HepG2 (cell line): Measurements from ENCODE around the gene ADAM19. TPM values are rescaled to one million over a fixed set of nuclear protein-coding genes. Genes with fewer than 3 reads are reported as not detected.

Experiments
- ATAC-seq: fragments of 200-7000 bp; cut with Tn5 transposase; 3 replicates; pipeline ENCODE4 v1.9.1; 2020; ENCODE audit warnings: mild to moderate bottlenecking, moderate library complexity
- BruUV-seq: library from RNA; stranded (reverse); fragments of 400-500 nt; replicated peaks from 2 replicates; lab custom pipeline; 2021; lab: Mats Ljungman, UMichigan
- CTCF ChIA-PET: fragments of 300-600 bp; formaldehyde crosslinking; extraction: SDS; loops from one replicate; lab custom pipeline; 2021; ENCODE audit warnings: low total read pairs, inconsistent platforms, low intra/inter-chr PET ratio; lab: Yijun Ruan, JAX
- POLR2A ChIA-PET: fragments of 350-600 bp; sonication (Branson Sonifier 250); formaldehyde crosslinking; loops from one replicate; lab custom pipeline; 2020; ENCODE audit warnings: antibody characterized with exemption, inconsistent platforms; lab: Yijun Ruan, JAX
- DNase-seq: peaks from one replicate; pipeline ENCODE4 v3.0.0-alpha.2; 2015; ENCODE audit warnings: low spot score
- FAIRE-seq: peaks from 3 replicates; lab custom pipeline; 2011; peaks lifted over from hg19 to GRCh38; lab: Jason Lieb, UNC
- H2AFZ ChIP-seq: one replicate; pipeline ENCODE4 v1.6.1; 2011; ENCODE audit warnings: low read length, inconsistent platforms
- H3K27ac ChIP-seq: fragments of 300-600 bp; 3 replicates; pipeline ENCODE4 v1.8.0; 2011; ENCODE audit warnings: mixed run types, mild to moderate bottlenecking, mixed read lengths, low read length, inconsistent platforms; ENCODE audit not compliant: insufficient read depth; ENCODE audit errors: extremely low read length
- H3K27me3 ChIP-seq, 2 experiments: fragments of 200-600 bp in 1 of 2; 2 replicates in 1 of 2; 3 replicates in 1 of 2; pipeline versions ENCODE4 v1.6.0 to v1.8.0; 2011; ENCODE audit warnings: low read length in 2 of 2, mild to moderate bottlenecking in 2 of 2, moderate library complexity in 2 of 2, inconsistent platforms in 1 of 2; ENCODE audit not compliant: insufficient read depth in 2 of 2, control insufficient read depth in 1 of 2
- H3K36me3 ChIP-seq, 2 experiments: fragments of 200-600 bp in 1 of 2; replicated peaks in 1 of 2; 2 replicates in 1 of 2; 3 replicates in 1 of 2; pipeline versions ENCODE4 v1.5.1 to v1.8.0; 2011; ENCODE audit warnings: low read length in 2 of 2, inconsistent platforms in 1 of 2; ENCODE audit not compliant: insufficient read depth in 2 of 2, control insufficient read depth in 1 of 2
- H3K4me1 ChIP-seq: 2 replicates; pipeline ENCODE4 v1.5.1; 2012; ENCODE audit warnings: low read length, inconsistent platforms; ENCODE audit not compliant: insufficient read depth
- H3K4me2 ChIP-seq: 2 replicates; pipeline ENCODE4 v1.6.0; 2011; ENCODE audit warnings: low read depth, low read length, inconsistent platforms
- H3K4me3 ChIP-seq, 3 experiments: fragments of 200-600 bp in 1 of 3; sonication (generic), shearing (Covaris generic) in 1 of 3; replicated peaks in 1 of 3; 2 replicates each; pipeline ENCODE4 v1.5.1; 2011 to 2016; ENCODE audit warnings: low read length in 3 of 3, inconsistent platforms in 2 of 3, low read depth in 2 of 3, mild to moderate bottlenecking in 2 of 3, control low read depth in 1 of 3, mixed read lengths in 1 of 3; ENCODE audit not compliant: insufficient read depth in 1 of 3
- H3K79me2 ChIP-seq: one replicate; pipeline ENCODE4 v1.6.1; 2011; ENCODE audit warnings: low read length, inconsistent platforms; ENCODE audit not compliant: insufficient read depth
- H3K9ac ChIP-seq: 2 replicates; pipeline ENCODE4 v1.6.0; 2011; ENCODE audit warnings: mild to moderate bottlenecking, low read depth, low read length, inconsistent platforms; ENCODE audit not compliant: insufficient read depth
- H3K9me3 ChIP-seq: 2 replicates; pipeline ENCODE4 v1.5.1; 2012; ENCODE audit warnings: mild to moderate bottlenecking, low read length
- H4K20me1 ChIP-seq: 2 replicates; pipeline ENCODE4 v1.6.0; 2011; ENCODE audit warnings: inconsistent platforms, mild to moderate bottlenecking, low read length, moderate library complexity; ENCODE audit not compliant: insufficient read depth
- ARID3A ChIP-seq: IDR thresholded peaks from 2 replicates; pipeline ENCODE4 v1.6.1; 2012; ENCODE audit warnings: low read depth, low read length, improper control_type of control experiment
- CBFB ChIP-seq: sonication (generic); formaldehyde crosslinking; IDR thresholded peaks from 2 replicates; pipeline ENCODE4 v1.4.0; 2020; ENCODE audit warnings: missing genetic modification reagents
- CC2D1A ChIP-seq: sonication (generic); formaldehyde crosslinking; IDR thresholded peaks from 2 replicates; pipeline ENCODE4 v1.8.1; 2023; ENCODE audit warnings: mild to moderate bottlenecking, missing genetic modification reagents
- HIVEP1 ChIP-seq: sonication (generic); formaldehyde crosslinking; IDR thresholded peaks from 2 replicates; pipeline ENCODE4 v1.4.0; 2020; ENCODE audit warnings: mild to moderate bottlenecking, missing genetic modification reagents
- RNF2 ChIP-seq: fragments of 450-650 bp; conservative IDR thresholded peaks from 2 replicates; pipeline ENCODE4 v1.6.1; 2016; ENCODE audit warnings: low read depth
- TAF1 ChIP-seq: sonication (generic); formaldehyde crosslinking; IDR thresholded peaks from 2 replicates; pipeline ENCODE4 v1.4.0; 2020; ENCODE audit warnings: missing genetic modification reagents
- ZNF337 ChIP-seq: sonication (generic); formaldehyde crosslinking; IDR thresholded peaks from 2 replicates; pipeline ENCODE4 v1.5.1; 2020; ENCODE audit warnings: missing genetic modification reagents, low read depth, mild to moderate bottlenecking, borderline replicate concordance
- ZNF354B ChIP-seq: sonication (generic); formaldehyde crosslinking; IDR thresholded peaks from 2 replicates; pipeline ENCODE4 v1.8.0; 2022; ENCODE audit warnings: mild to moderate bottlenecking, missing genetic modification reagents
- ZNF430 ChIP-seq: sonication (generic); formaldehyde crosslinking; IDR thresholded peaks from 2 replicates; pipeline ENCODE4 v1.9.0; 2021; ENCODE audit warnings: mild to moderate bottlenecking, missing genetic modification reagents
- ZSCAN30 ChIP-seq: sonication (generic); formaldehyde crosslinking; IDR thresholded peaks from 2 replicates; pipeline ENCODE4 v1.5.0; 2020; ENCODE audit warnings: mild to moderate bottlenecking, missing genetic modification reagents
- WGBS: methylation state at CpG from one replicate; pipeline ENCODE4 v1.1.6; 2017; ENCODE audit warnings: low lambda C conversion rate; 5-methylcytosine and 5-hydroxymethylcytosine counted together
- in situ Hi-C: cut with HindIII; loops from 2 replicates; pipeline ENCODE4 v1.10.0; 2017; ENCODE audit warnings: low pct_unique_long_range_greater_than_20kb; ENCODE audit not compliant: extremely low pct_ligation_motif_present
- intact Hi-C: fragments of 100-400 bp; cut with micrococcal nuclease; formaldehyde crosslinking; loops from one replicate; pipeline ENCODE4 v1.10.0; 2022; ENCODE audit not compliant: unreplicated experiment
- polyA plus RNA-seq, 8 experiments: library from polyadenylated mRNA; depleted of rRNA in 3 of 8; stranded (reverse) in 7 of 8; unstranded in 1 of 8; fragments of >200 nt; fragmentation: Illumina TruSeq in 4 of 8; extraction: Trizol in 4 of 8; gene quantifications; 2 replicates each; pipeline versions ENCODE4 v1.2.1 to v1.2.3, GENCODE V29; 2011 to 2016; ENCODE audit warnings: low read depth in 4 of 8, missing spikeins in 1 of 8, mixed read lengths in 1 of 8; ENCODE audit not compliant: insufficient read depth in 1 of 8
- total RNA-seq, 5 experiments: library from RNA; depleted of rRNA; stranded (reverse); fragments of >200 nt; fragmentation: Illumina TruSeq; extraction: Trizol; gene quantifications; 2 replicates each; pipeline ENCODE4 v1.2.3, GENCODE V29; 2016; ENCODE audit warnings: low read depth in 1 of 5
- TF ChIP-seq, protein P1 (sequence below): sonication (generic); formaldehyde crosslinking; IDR thresholded peaks from 2 replicates; pipeline ENCODE4 v1.4.0; 2020; ENCODE audit warnings: mild to moderate bottlenecking, missing genetic modification reagents

The ADAM19 gene
- total and polyA plus RNA-seq, 2 of the 13 experiments (the other 11 are each of a cell fraction or from before 2014, with no cell fraction given) = 0.38 to 0.74 TPM

- H3K36me3 ChIP-seq = no peaks in the 10 kb centered on the region
- WGBS = 34% methylated on average over 5 of the region's 5 CpGs
- CTCF ChIA-PET = no interaction called here
- peaks cover 11% of the 10 kb centered on the region; the same call in 1 of the 2 replicates for H3K4me1 ChIP-seq
- in situ Hi-C loops = no loop called here
- no peak for TF ChIP-seq ZNF337 (CRISPR knock-in tag)
- TF ChIP-seq ZNF354B (CRISPR knock-in tag) = no peak
- TF ChIP-seq RNF2 = no peak
- TF ChIP-seq CC2D1A = no peak
- no peak for TF ChIP-seq CBFB (CRISPR knock-in tag)
- TF ChIP-seq HIVEP1 (CRISPR knock-in tag) = no peak
- TF ChIP-seq, protein P1, sequence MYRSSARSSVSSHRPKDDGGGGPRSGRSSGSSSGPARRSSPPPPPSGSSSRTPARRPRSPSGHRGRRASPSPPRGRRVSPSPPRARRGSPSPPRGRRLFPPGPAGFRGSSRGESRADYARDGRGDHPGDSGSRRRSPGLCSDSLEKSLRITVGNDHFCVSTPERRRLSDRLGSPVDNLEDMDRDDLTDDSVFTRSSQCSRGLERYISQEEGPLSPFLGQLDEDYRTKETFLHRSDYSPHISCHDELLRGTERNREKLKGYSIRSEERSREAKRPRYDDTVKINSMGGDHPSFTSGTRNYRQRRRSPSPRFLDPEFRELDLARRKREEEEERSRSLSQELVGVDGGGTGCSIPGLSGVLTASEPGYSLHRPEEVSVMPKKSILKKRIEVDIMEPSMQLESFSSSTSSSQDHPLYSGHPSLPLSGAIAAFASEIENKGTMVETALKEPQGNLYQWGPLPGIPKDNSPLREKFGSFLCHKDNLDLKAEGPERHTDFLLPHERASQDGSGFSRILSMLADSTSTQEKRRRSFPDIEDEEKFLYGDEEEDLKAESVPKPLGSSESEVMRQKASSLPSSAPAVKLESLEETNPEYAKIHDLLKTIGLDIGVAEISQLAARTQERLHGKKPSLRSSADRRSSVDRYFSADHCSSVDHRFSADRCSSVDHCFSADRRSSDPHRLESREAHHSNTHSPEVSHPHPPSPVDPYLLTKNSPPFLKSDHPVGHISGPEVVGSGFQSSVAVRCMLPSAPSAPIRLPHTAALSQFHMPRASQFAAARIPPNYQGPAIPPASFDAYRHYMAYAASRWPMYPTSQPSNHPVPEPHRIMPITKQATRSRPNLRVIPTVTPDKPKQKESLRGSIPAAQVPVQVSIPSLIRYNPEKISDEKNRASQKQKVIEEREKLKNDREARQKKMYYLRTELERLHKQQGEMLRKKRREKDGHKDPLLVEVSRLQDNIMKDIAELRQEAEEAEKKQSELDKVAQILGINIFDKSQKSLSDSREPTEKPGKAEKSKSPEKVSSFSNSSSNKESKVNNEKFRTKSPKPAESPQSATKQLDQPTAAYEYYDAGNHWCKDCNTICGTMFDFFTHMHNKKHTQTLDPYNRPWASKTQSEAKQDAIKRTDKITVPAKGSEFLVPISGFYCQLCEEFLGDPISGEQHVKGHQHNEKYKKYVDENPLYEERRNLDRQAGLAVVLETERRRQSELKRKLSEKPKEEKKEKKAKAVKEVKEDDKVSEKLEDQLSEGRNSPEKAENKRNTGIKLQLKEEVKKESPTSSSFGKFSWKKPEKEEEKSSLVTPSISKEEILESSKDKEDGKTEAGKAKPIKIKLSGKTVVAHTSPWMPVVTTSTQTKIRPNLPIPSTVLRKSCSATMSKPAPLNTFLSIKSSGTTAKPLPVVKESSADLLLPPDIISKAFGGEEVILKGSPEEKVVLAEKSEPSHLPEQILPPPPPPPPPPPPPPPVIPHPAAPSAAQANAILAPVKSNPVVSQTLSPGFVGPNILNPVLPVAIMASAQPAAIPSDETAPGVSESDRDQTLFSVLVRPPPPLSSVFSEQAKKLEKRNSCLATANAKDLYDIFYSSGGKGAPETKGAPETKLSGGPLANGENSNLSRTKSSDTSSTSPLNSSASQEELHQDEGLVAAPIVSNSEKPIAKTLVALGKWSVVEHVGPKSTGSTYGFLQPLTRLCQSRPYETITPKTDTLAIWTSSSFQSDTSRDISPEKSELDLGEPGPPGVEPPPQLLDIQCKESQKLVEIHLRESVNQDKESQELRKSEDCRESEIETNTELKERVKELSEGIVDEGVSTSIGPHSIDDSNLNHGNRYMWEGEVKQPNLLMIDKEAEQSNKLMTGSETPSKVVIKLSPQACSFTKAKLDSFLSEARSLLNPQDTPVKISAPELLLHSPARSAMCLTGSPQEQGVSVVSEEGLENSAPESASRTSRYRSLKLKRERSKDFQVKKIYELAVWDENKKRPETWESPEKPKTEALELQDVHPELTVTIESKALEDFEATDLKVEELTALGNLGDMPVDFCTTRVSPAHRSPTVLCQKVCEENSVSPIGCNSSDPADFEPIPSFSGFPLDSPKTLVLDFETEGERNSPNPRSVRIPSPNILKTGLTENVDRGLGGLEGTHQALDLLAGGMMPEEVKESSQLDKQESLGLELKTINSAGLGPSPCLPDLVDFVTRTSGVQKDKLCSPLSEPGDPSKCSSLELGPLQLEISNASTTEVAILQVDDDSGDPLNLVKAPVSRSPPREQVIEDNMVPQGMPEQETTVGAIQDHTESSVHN (CRISPR knock-in tag) = no peak
- TF ChIP-seq ZSCAN30 (CRISPR knock-in tag) = no peak
- TF ChIP-seq ZNF430 (CRISPR knock-in tag) = no peak
- TF ChIP-seq ARID3A = no peak
- TF ChIP-seq TAF1 (CRISPR knock-in tag) = no peak
- TF ChIP-seq, all 625 proteins: peak for 0
- POLR2A ChIA-PET = no interaction called here
- Histone ChIP-seq H3K27ac (no peak overlapping the region), H3K9ac (no peak overlapping the region), H3K79me2 (no peaks in the 10 kb centered on the region), H3K27me3 (peaks cover 0 to 6% of the 10 kb centered on the region in 2 experiments; a peak in 1 of 5 replicates), H3K9me3 (no peaks in the 10 kb centered on the region), H2AFZ (no peak overlapping the region), H3K4me3 (no peak overlapping the region), H3K4me2 (no peak overlapping the region), H4K20me1 (no peaks in the 10 kb centered on the region)
- DNase-seq (no peak), ATAC-seq (no peak), FAIRE-seq (no peak)
- BruUV-seq = no TSS peak
- intact Hi-C loops = no loop called here
Measured at GRCh38 chr5:157445745-157446411, 129.7 kb downstream of the ADAM19 start.
